Measurements from ENCODE around the gene SLC2A11.

The SLC2A11 gene

GRCh38 chr22:23877566-23877965, 19.9 kb downstream of the SLC2A11 start:
- Histone ChIP-seq H3K9me3 (ENCODE audit: control insufficient read depth, insufficient read depth, low read length) (no peaks in the 10 kb centered on the region), H3K4me1 (ENCODE audit: insufficient read depth, low read length) (peaks cover 7% of the 10 kb centered on the region; the same call in 1 of the 2 replicates), H3K9ac (ENCODE audit: low read depth, low read length) (no peak overlapping the region), H3K36me3 (ENCODE audit: insufficient read depth, low read length) (no peaks in the 10 kb centered on the region; the same call in 1 of the 2 replicates)

- H3K9me3 ChIP-seq (ENCODE audit: control insufficient read depth, insufficient read depth, low read length), result no peaks in the 10 kb centered on the region
- H3K4me1 ChIP-seq (ENCODE audit: insufficient read depth, low read length), result peaks cover 7% of the 10 kb centered on the region; the same call in 1 of the 2 replicates
- H3K9ac ChIP-seq (ENCODE audit: low read depth, low read length), result no peak overlapping the region
- no peaks in the 10 kb centered on the region; the same call in 1 of the 2 replicates for H3K36me3 ChIP-seq (ENCODE audit: insufficient read depth, low read length)
Observed at GRCh38 chr22:23878219-23878618, 20.5 kb downstream of the SLC2A11 start.

GRCh38 chr22:23882370-23882769, 24.7 kb downstream of the SLC2A11 start:
- Histone ChIP-seq H3K36me3 (ENCODE audit: insufficient read depth, low read length) (no peaks in the 10 kb centered on the region; the same call in 1 of the 2 replicates), H3K9ac (ENCODE audit: low read depth, low read length) (no peak overlapping the region), H3K9me3 (ENCODE audit: control insufficient read depth, insufficient read depth, low read length) (peaks cover 3% of the 10 kb centered on the region; the same call in 1 of the 2 replicates), H3K4me1 (ENCODE audit: insufficient read depth, low read length) (peaks cover 7% of the 10 kb centered on the region; the same call in 1 of the 2 replicates)

GRCh38 chr22:23883658-23884057, 26.0 kb downstream of the SLC2A11 start:
- Histone ChIP-seq H3K9me3 (ENCODE audit: control insufficient read depth, insufficient read depth, low read length) (peaks cover 3% of the 10 kb centered on the region; the same call in 1 of the 2 replicates), H3K4me1 (ENCODE audit: insufficient read depth, low read length) (peaks cover 5% of the 10 kb centered on the region; the same call in 1 of the 2 replicates), H3K9ac (ENCODE audit: low read depth, low read length) (no peak overlapping the region), H3K36me3 (ENCODE audit: insufficient read depth, low read length) (no peaks in the 10 kb centered on the region)

GRCh38 chr22:23884140-23884539, 26.5 kb downstream of the SLC2A11 start:
- H3K4me1 ChIP-seq (ENCODE audit: insufficient read depth, low read length), result peaks cover 6% of the 10 kb centered on the region; the same call in 1 of the 2 replicates
- H3K36me3 ChIP-seq (ENCODE audit: insufficient read depth, low read length), result no peaks in the 10 kb centered on the region
- H3K9me3 ChIP-seq (ENCODE audit: control insufficient read depth, insufficient read depth, low read length), result peaks cover 3% of the 10 kb centered on the region; the same call in 1 of the 2 replicates
- no peak overlapping the region for H3K9ac ChIP-seq (ENCODE audit: low read depth, low read length)

GRCh38 chr22:23888615-23889401, 31.1 kb downstream of the SLC2A11 start:
- Histone ChIP-seq H3K9ac (ENCODE audit: low read depth, low read length) (no peak overlapping the region), H3K36me3 (ENCODE audit: insufficient read depth, low read length) (no peaks in the 10 kb centered on the region; the same call in 1 of the 2 replicates), H3K9me3 (ENCODE audit: control insufficient read depth, insufficient read depth, low read length) (peaks cover 12% of the 10 kb centered on the region), H3K4me1 (ENCODE audit: insufficient read depth, low read length) (peaks cover 6% of the 10 kb centered on the region; the same call in 1 of the 2 replicates)

GRCh38 chr22:23889620-23890019, 31.9 kb downstream of the SLC2A11 start:
- H3K9ac ChIP-seq (ENCODE audit: low read depth, low read length), result no peak overlapping the region
- peaks cover 12% of the 10 kb centered on the region for H3K9me3 ChIP-seq (ENCODE audit: control insufficient read depth, insufficient read depth, low read length)
- peaks cover 6% of the 10 kb centered on the region; the same call in 1 of the 2 replicates for H3K4me1 ChIP-seq (ENCODE audit: insufficient read depth, low read length)
- no peaks in the 10 kb centered on the region; the same call in 1 of the 2 replicates for H3K36me3 ChIP-seq (ENCODE audit: insufficient read depth, low read length)

- no peak overlapping the region for H3K9ac ChIP-seq (ENCODE audit: low read depth, low read length)
- H3K4me1 ChIP-seq (ENCODE audit: insufficient read depth, low read length), result peaks cover 10% of the 10 kb centered on the region; the same call in 1 of the 2 replicates
- H3K36me3 ChIP-seq (ENCODE audit: insufficient read depth, low read length), result peaks cover 7% of the 10 kb centered on the region
- peaks cover 9% of the 10 kb centered on the region; the same call in 1 of the 2 replicates for H3K9me3 ChIP-seq (ENCODE audit: control insufficient read depth, insufficient read depth, low read length)
Observed at GRCh38 chr22:23891726-23892125, 34.1 kb downstream of the SLC2A11 start.

- H3K9ac ChIP-seq (ENCODE audit: low read depth, low read length), result no peak overlapping the region
Observed at GRCh38 chr22:23892130-23892529, 34.5 kb downstream of the SLC2A11 start.

GRCh38 chr22:23892706-23893105, 35.0 kb downstream of the SLC2A11 start:
- H3K36me3 ChIP-seq (ENCODE audit: insufficient read depth, low read length), result peaks cover 12% of the 10 kb centered on the region
- H3K9me3 ChIP-seq (ENCODE audit: control insufficient read depth, insufficient read depth, low read length), result peaks cover 9% of the 10 kb centered on the region; the same call in 1 of the 2 replicates
- no peak overlapping the region for H3K9ac ChIP-seq (ENCODE audit: low read depth, low read length)
- H3K4me1 ChIP-seq (ENCODE audit: insufficient read depth, low read length), result peaks cover 13% of the 10 kb centered on the region; the same call in 1 of the 2 replicates

More at GRCh38 chr22:23892130-23892529, 34.5 kb downstream of the SLC2A11 start:
- H3K4me1 ChIP-seq (ENCODE audit: insufficient read depth, low read length), result peaks cover 12% of the 10 kb centered on the region; the same call in 1 of the 2 replicates
- peaks cover 9% of the 10 kb centered on the region for H3K36me3 ChIP-seq (ENCODE audit: insufficient read depth, low read length)
- H3K9me3 ChIP-seq (ENCODE audit: control insufficient read depth, insufficient read depth, low read length), result peaks cover 9% of the 10 kb centered on the region; the same call in 1 of the 2 replicates

- peaks cover 11% of the 10 kb centered on the region; the same call in 1 of the 2 replicates for H3K4me1 ChIP-seq (ENCODE audit: insufficient read depth, low read length)
- H3K9me3 ChIP-seq (ENCODE audit: control insufficient read depth, insufficient read depth, low read length), result peaks cover 9% of the 10 kb centered on the region; the same call in 1 of the 2 replicates
- peak overlapping the region; percentile 80 for H3K9ac ChIP-seq (ENCODE audit: low read depth, low read length)
- peaks cover 12% of the 10 kb centered on the region for H3K36me3 ChIP-seq (ENCODE audit: insufficient read depth, low read length)
Observed at GRCh38 chr22:23893121-23893944, 35.7 kb downstream of the SLC2A11 start.

GRCh38 chr22:23893945-23894709, 36.5 kb downstream of the SLC2A11 start, which contains the start of gene MIF:
Gene MIF, plus strand, starts transcription at chr22:23894383. Its CDS starts 92 bp downstream, at chr22:23894475.
- Histone ChIP-seq H3K9ac (ENCODE audit: low read depth, low read length) (peak within 1 kb of the TSS; percentile 80), H3K36me3 (ENCODE audit: insufficient read depth, low read length) (peaks cover 12% of the 10 kb centered on the region), H3K4me1 (ENCODE audit: insufficient read depth, low read length) (peaks cover 8% of the 10 kb centered on the region; the same call in 1 of the 2 replicates), H3K9me3 (ENCODE audit: control insufficient read depth, insufficient read depth, low read length) (peaks cover 9% of the 10 kb centered on the region; the same call in 1 of the 2 replicates)

Data from ES-I3 (cell line).